ENCODE measurements around the gene AKT1. TPM values are rescaled to one million over a fixed set of nuclear protein-coding genes. Genes with fewer than 3 reads are reported as not detected.

The AKT1 gene
- total and polyA plus RNA-seq, 2 of the 13 experiments (the other 11 are each of a cell fraction or from before 2014, with no cell fraction given), result 96.2 to 116 TPM

DNA sequence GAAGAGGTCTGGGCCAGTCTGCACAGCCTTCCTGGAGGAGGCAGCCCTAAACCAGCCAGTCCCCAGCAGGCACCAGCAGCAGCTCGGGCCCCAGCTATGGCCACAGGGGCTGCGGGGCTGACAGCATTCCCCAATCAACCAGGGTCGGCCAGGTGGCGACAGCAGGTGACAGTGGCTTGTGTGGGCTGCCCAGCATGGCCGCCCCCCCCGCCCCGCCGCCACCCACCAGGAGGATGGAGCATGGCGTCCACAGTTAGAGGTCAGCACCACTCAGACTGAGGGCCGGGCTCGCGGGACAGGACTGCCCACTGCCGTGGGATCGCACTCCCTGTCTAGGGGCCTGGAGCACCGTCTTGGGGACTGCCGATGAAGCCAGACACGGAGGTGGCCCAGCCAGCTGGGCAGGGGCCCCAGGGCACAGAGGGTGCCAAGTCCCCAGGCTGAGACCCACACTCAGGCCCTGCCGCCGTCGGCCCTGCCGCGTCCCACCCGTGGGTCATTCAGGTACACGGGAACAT is 15.0 kb downstream of the AKT1 start:
- peaks cover 8 to 14% of the 10 kb centered on the region in 2 experiments; a peak in 4 of 5 replicates for H3K36me3 ChIP-seq (replicated peaks in 1 of 2; ENCODE audit: control insufficient read depth in 1 of 2, insufficient read depth in 2 of 2, low read length in 2 of 2)
- H3K4me3 ChIP-seq (replicated peaks in 1 of 3; ENCODE audit: insufficient read depth in 1 of 3, low read depth in 2 of 3, low read length in 3 of 3), result no peak overlapping the region
- H3K9me3 ChIP-seq (ENCODE audit: low read length), result no peaks in the 10 kb centered on the region
- no peaks in the 10 kb centered on the region for H3K27me3 ChIP-seq (ENCODE audit: control insufficient read depth in 1 of 2, insufficient read depth in 2 of 2, low read length in 2 of 2)
- ATAC-seq (no peak), DNase-seq (ENCODE audit: low spot score) (no peak), FAIRE-seq (no peak)
- WGBS (ENCODE audit: low lambda C conversion rate), result 98% methylated on average over 7 of the region's 24 CpGs
- no peak overlapping the region for H3K27ac ChIP-seq (ENCODE audit: extremely low read length, insufficient read depth, low read length)
- in situ Hi-C loops (cut with HindIII; ENCODE audit: extremely low pct_ligation_motif_present, low pct_unique_long_range_greater_than_20kb) (no loop called here), intact Hi-C loops (cut with micrococcal nuclease; ENCODE audit: unreplicated experiment) (loop anchor here (2.0 kb wide), 1 partner anchor 14 kb away; the partner anchor contains the start of gene AKT1)
- no TSS peak for BruUV-seq (replicated peaks)
- H3K4me2 ChIP-seq (ENCODE audit: low read depth, low read length), result no peak overlapping the region
- H3K4me1 ChIP-seq (ENCODE audit: insufficient read depth, low read length), result no peaks in the 10 kb centered on the region
- POLR2A ChIA-PET, result no interaction called here
- no peak overlapping the region for H2AFZ ChIP-seq (ENCODE audit: low read length)
- no peak overlapping the region for H3K9ac ChIP-seq (ENCODE audit: insufficient read depth, low read depth, low read length)
- no peaks in the 10 kb centered on the region for H3K79me2 ChIP-seq (ENCODE audit: insufficient read depth, low read length)
- CTCF ChIA-PET (ENCODE audit: low intra/inter-chr PET ratio, low total read pairs), result no interaction called here
- TF ChIP-seq ZNF3 (CRISPR knock-in tag; IDR thresholded peaks at IDR 0.05), result no peak
- no peak for TF ChIP-seq BCL6 (CRISPR knock-in tag; IDR thresholded peaks at IDR 0.05)
- TF ChIP-seq YY1 (IDR thresholded peaks at IDR 0.05; ENCODE audit: insufficient read depth, insufficient replicate concordance, low read depth, low read length), result no peak
- TF ChIP-seq THAP11 (CRISPR knock-in tag; IDR thresholded peaks at IDR 0.05), result no peak
- no peak for TF ChIP-seq U2AF1 (optimal IDR thresholded peaks at IDR 0.05; ENCODE audit: low read depth, low read length)
- no peak for TF ChIP-seq HDAC1 (CRISPR knock-in tag; IDR thresholded peaks at IDR 0.05)
- TF ChIP-seq, protein P1, sequence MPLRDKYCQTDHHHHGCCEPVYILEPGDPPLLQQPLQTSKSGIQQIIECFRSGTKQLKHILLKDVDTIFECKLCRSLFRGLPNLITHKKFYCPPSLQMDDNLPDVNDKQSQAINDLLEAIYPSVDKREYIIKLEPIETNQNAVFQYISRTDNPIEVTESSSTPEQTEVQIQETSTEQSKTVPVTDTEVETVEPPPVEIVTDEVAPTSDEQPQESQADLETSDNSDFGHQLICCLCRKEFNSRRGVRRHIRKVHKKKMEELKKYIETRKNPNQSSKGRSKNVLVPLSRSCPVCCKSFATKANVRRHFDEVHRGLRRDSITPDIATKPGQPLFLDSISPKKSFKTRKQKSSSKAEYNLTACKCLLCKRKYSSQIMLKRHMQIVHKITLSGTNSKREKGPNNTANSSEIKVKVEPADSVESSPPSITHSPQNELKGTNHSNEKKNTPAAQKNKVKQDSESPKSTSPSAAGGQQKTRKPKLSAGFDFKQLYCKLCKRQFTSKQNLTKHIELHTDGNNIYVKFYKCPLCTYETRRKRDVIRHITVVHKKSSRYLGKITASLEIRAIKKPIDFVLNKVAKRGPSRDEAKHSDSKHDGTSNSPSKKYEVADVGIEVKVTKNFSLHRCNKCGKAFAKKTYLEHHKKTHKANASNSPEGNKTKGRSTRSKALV (CRISPR knock-in tag; IDR thresholded peaks at IDR 0.05), result no peak
- TF ChIP-seq SNAI1 (CRISPR knock-in tag; IDR thresholded peaks at IDR 0.05; ENCODE audit: borderline replicate concordance), result no peak
- no peak for TF ChIP-seq PAF1 (CRISPR knock-in tag; IDR thresholded peaks at IDR 0.05)
- TF ChIP-seq ZNF703 (CRISPR knock-in tag; IDR thresholded peaks at IDR 0.05; ENCODE audit: borderline replicate concordance), result no peak
- TF ChIP-seq ZBTB8A (CRISPR knock-in tag; IDR thresholded peaks at IDR 0.05; ENCODE audit: borderline replicate concordance, low read depth), result no peak
- TF ChIP-seq, protein P2, sequence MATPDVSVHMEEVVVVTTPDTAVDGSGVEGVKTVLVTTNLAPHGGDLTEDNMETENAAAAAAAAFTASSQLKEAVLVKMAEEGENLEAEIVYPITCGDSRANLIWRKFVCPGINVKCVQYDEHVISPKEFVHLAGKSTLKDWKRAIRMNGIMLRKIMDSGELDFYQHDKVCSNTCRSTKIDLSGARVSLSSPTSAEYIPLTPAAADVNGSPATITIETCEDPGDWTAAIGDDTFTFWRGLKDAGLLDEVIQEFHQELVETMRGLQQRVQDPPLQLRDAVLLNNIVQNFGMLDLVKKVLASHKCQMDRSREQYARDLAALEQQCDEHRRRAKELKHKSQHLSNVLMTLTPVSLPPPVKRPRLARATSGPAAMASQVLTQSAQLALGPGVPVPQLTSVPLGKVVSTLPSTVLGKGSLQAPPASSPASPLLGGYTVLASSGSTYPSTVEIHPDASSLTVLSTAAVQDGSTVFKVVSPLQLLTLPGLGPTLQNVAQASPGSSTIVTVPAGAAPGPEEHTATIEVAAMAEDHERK (CRISPR knock-in tag; IDR thresholded peaks at IDR 0.05; ENCODE audit: low read depth), result no peak
- TF ChIP-seq MTA3 (CRISPR knock-in tag; IDR thresholded peaks at IDR 0.05), result no peak
- TF ChIP-seq ZNF577 (CRISPR knock-in tag; IDR thresholded peaks at IDR 0.05; ENCODE audit: borderline replicate concordance, low read depth), result no peak
- no peak for TF ChIP-seq JDP2 (CRISPR knock-in tag; IDR thresholded peaks at IDR 0.05; ENCODE audit: borderline replicate concordance)
- TF ChIP-seq ZNF331 (CRISPR knock-in tag; IDR thresholded peaks at IDR 0.05), result no peak
- no peak for TF ChIP-seq PRMT3 (CRISPR knock-in tag; IDR thresholded peaks at IDR 0.05; ENCODE audit: borderline replicate concordance, low read depth)
- TF ChIP-seq, protein P3, sequence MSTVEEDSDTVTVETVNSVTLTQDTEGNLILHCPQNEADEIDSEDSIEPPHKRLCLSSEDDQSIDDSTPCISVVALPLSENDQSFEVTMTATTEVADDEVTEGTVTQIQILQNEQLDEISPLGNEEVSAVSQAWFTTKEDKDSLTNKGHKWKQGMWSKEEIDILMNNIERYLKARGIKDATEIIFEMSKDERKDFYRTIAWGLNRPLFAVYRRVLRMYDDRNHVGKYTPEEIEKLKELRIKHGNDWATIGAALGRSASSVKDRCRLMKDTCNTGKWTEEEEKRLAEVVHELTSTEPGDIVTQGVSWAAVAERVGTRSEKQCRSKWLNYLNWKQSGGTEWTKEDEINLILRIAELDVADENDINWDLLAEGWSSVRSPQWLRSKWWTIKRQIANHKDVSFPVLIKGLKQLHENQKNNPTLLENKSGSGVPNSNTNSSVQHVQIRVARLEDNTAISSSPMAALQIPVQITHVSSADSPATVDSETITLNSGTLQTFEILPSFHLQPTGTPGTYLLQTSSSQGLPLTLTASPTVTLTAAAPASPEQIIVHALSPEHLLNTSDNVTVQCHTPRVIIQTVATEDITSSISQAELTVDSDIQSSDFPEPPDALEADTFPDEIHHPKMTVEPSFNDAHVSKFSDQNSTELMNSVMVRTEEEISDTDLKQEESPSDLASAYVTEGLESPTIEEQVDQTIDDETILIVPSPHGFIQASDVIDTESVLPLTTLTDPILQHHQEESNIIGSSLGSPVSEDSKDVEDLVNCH (CRISPR knock-in tag; IDR thresholded peaks at IDR 0.05), result no peak
- 0 out of 2 replicates have a peak, but pooled peaks cover 3% of the 10 kb centered on the region for H4K20me1 ChIP-seq (ENCODE audit: insufficient read depth, low read length)
